Measurements from ENCODE around the gene SLC4A2.

DNA sequence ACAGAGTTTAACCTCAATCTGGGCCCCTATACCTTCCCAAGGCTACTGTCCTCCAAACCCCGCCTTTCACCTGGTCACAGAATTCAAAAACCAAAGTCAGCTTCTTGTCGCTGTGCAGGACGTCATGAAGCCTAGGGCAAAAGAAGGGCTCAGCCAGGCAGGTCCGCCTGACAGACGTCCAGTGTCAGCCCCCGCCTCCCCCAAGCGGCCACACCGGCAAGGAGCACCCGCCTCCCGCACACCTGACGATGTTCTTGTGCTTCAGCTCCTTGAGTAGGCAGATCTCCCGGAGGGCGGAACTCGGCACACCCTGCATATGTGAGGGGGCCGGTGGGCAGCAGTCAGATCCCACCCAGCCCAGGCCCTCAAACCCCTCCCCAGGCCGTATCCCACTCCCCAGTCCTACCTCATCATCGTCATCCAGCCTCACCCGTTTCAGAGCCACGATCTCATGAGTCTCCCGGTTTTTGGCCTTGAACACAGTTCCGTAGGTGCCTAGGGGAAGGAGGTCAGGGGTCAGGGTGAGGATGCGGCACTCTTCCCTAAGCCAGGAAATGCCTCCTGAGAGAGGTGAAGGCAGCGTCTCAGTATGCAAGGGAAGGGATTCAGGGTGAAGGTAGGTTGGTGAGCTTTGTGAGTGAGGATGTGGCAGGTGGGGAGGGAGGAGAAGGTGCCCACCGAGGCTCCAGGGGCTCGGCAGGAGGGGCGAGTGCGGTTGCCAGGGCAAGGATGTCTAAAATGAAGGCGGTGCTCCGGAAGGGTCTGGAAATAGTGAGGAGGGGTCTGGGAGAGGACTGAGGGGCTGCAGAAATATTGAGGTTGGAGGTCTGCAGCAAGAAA is 2.5 kb upstream of the SLC4A2 start:
- TF ChIP-seq, protein P1, sequence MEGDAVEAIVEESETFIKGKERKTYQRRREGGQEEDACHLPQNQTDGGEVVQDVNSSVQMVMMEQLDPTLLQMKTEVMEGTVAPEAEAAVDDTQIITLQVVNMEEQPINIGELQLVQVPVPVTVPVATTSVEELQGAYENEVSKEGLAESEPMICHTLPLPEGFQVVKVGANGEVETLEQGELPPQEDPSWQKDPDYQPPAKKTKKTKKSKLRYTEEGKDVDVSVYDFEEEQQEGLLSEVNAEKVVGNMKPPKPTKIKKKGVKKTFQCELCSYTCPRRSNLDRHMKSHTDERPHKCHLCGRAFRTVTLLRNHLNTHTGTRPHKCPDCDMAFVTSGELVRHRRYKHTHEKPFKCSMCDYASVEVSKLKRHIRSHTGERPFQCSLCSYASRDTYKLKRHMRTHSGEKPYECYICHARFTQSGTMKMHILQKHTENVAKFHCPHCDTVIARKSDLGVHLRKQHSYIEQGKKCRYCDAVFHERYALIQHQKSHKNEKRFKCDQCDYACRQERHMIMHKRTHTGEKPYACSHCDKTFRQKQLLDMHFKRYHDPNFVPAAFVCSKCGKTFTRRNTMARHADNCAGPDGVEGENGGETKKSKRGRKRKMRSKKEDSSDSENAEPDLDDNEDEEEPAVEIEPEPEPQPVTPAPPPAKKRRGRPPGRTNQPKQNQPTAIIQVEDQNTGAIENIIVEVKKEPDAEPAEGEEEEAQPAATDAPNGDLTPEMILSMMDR (conservative IDR thresholded peaks at IDR 0.05; ENCODE audit: low read length) = no peak
- TF ChIP-seq EZH2phosphoT487 (IDR thresholded peaks at IDR 0.05; ENCODE audit: borderline replicate concordance, low read depth, low read length) = no peak

Measured in OCI-LY7 (cell line).